HG03439 (cell line): ENCODE data around the gene GFAP.

Source experiments
- ATAC-seq: cut with Tn5 transposase; IDR thresholded peaks from one replicate; pipeline ENCODE4 v1.9.1; 2021; ENCODE audit warnings: mild to moderate bottlenecking, moderate library complexity; ENCODE audit not compliant: unreplicated experiment

The GFAP gene

DNA sequence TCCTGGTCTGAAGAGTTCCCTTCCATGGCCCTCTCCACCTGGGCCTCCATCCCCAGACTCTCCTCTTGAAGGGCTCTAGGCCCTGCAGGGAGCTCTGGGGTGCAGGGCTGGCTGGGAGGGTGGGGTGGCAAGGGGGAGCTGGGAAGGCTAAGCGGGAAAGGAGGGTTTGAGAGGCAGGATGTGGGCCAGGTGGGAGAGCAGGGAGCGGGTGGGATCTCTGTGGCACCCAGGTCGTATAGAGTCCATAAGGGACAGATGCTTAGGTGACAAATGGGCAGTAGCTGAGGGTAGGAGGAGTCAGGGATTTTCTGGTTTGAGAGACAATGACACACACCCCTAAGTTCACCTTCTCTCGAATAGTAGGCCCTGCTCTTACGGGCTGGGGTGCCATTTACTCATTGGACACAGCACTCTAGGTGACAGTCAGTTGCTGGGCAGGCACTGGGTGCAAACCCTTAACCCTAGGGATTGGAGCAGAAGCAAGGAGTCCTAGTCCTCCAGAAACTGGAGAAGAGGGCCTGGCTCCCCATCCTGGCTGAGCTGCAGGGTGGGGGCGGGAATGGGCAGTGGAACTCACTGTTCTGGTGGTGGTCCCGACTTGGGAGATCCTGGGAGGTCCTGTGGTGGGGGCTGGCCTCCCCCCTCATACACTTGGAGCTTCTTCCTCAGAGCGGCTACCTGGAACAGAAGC, 16.9 kb upstream of the GFAP start:
- no peak for ATAC-seq

GRCh38 chr17:44931376-44931775, 16.1 kb upstream of the GFAP start:
- ATAC-seq, result no peak

- ATAC-seq, result no peak
These were observed 15.4 kb upstream of the GFAP start for GRCh38 chr17:44930667-44931066.

DNA sequence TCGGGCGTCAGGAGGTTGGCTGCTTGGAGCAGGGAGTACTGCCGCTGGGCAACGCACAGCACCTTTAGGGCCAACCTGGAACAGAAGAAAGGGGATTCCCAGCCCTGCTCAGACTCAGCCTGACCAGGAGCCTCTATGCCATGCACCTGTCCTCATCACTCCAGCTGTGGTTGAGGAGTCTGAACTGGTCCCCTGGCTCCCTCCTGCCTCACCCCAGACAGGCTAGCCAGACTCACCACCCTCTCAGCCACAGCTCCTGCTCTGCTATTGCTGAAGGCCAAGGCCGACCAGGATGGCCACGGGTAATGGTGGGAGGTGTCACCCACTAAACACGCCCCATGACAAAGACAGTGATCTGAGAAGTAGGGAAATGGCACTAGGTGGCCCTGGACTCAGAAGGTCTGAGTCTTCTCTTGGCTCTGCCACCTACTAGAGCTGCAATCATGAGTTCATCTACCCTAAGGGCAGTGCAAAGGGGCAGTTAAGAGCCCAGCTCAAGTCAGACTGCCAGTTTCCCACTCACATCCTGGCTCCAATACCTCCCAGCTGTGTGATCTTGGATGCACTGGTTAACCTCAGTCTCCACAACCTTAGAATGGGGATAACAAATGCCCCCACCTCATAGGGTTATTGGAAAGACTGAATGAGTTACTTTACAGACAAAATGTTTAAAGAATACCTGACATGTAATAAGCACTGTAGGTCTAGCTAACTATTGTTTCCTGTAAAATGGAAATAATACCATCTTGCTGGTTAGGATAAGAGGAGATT, 13.8 kb upstream of the GFAP start:
- ATAC-seq, result no peak

DNA sequence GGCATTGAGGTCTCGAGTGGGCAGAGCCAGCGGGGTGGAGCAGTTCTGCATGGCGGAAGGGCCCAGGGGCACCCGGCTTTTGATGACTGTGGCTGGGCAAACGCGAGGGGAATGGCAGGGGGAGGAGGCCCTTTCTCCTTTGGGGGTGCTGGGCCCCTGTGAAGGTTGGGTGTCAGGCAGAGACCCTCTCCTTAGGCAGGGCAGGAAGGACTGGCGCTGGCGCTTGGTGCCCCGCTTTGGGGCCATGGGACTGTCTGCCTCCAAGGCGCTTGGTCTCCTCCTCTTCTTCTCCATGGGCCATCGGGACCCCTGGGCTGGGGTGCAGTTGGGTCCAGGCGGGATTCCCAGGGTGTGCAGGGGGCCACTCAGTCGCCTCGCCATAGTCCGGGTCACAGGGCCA, 12.8 kb upstream of the GFAP start:
- no peak for ATAC-seq

- ATAC-seq, result no peak
These were observed 12.4 kb upstream of the GFAP start for GRCh38 chr17:44927696-44928095.

DNA sequence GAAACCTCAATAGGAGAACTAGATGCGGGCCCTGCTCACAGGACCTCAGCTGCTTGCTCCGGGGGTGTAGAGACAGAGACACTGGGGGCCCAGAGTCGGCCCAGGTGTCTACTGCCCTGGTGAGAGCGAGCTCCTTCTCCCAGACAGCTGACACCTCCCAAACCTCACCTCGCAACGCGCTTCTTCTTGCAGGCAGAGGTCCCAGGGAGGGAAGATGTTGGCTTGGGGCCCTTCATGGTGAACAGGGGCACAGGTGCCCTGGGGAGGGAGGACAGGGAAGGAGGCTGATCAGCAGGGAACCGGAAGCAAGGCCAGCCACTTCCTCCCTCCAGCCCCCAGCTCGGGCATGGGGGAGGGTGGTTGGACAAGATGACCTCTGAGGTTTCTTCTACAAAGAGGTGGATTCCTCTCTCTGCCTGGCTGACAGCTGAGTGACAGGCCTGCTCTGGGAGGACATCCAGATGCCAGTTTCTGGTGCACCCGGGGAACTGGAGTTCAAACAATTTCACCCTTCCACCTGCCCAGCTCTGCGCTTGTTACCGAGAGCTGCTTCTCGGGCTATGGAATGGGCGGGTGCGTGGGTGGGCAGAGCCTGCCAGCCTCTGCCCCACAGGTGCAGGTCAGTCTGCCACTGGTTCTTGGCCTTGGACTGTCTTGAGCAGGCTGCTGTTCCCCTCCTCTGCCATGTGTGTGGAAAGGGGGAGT, 11.7 kb upstream of the GFAP start:
- ATAC-seq, result no peak

- ATAC-seq, result no peak
These were observed 10.7 kb upstream of the GFAP start for GRCh38 chr17:44925731-44926697.

DNA sequence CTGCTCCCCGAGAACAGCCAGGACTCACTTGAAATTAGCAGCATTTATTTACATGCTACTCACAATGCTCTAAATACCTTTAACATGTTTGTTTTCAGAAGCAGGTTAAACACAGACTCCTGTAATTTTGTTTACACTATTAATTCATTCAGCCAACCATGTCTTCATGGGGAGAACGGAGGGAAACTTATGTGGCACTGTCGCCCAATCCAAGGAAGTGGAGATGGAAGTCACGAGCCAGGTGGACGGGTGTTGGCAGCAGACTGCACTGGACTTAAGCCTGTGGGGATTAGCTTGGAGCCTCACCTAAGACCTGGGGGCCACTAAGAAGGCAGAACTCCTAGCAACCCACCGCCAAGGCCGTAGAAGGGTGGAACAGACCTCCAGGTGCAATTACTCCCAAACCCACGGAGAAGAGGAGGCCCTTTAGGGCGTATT, 8.8 kb upstream of the GFAP start:
- no peak for ATAC-seq

- no peak for ATAC-seq
These were observed 7.6 kb upstream of the GFAP start for GRCh38 chr17:44922746-44923470.

DNA sequence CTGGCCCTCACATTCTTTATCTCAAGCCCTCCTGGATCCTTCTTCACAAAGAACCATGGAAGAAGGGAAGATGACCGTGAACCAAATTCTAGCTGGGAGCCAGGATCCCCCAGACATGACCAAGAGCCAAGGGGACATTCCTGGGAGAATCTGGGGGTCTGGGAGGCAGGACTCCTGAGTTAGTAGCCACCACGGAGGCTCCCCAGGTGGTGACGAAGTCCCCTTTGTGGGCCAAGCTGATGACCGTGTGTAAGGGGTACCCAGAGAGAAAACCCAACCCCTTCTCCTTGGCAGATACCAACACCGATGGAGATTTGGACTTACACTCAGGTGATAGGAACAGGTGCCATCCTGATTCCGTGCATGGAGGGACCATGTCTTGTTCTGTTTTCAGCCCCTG, 6.8 kb upstream of the GFAP start:
- ATAC-seq, result no peak

- no peak for ATAC-seq
These were observed 6.0 kb upstream of the GFAP start for GRCh38 chr17:44921122-44921882.

DNA sequence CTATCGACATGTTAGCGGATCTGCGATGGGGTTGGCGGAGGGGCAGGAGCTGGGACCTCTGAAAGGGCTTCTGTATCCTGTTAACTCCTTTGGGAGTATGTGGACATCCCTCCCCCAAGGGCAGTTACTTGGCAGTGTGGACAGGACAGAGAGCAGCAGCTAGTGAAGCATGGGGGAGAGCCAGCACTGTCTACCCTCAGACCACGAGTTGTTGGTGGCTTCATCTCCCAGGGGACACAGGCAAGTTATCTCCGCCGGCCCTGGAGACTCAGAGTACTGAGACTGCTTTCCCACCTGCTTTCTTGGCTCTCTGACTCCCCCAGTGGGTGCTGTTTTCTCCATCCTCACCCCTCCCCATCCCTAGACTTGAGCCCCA, 5.3 kb upstream of the GFAP start:
- ATAC-seq, result no peak

GRCh38 chr17:44919885-44920564, 4.7 kb upstream of the GFAP start:
- peak; percentile 74 for ATAC-seq

- ATAC-seq, result no peak
These were observed 4.1 kb upstream of the GFAP start for GRCh38 chr17:44919411-44919810.

DNA sequence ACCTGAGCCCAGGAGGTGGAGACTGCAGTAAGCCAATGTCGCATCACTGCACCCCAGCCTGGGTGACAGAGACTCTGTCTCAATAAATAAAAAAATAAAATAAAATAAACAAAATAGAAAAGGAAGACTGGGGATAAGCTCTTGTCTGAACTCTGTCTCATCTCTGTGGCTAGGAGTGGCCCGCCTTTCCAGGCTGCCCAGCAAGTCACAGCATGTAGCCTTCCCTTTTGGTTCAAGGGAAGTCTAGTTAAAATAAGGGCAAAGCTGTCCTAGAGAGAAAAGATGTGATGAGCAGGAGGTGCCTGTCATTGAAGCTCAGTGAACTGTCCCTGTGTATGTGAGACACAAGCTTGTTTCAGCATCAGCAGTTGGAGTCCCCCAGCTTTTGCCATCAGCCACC, 2.7 kb upstream of the GFAP start:
- no peak for ATAC-seq

- no peak for ATAC-seq
These were observed 2.2 kb upstream of the GFAP start for GRCh38 chr17:44917456-44917855.

DNA sequence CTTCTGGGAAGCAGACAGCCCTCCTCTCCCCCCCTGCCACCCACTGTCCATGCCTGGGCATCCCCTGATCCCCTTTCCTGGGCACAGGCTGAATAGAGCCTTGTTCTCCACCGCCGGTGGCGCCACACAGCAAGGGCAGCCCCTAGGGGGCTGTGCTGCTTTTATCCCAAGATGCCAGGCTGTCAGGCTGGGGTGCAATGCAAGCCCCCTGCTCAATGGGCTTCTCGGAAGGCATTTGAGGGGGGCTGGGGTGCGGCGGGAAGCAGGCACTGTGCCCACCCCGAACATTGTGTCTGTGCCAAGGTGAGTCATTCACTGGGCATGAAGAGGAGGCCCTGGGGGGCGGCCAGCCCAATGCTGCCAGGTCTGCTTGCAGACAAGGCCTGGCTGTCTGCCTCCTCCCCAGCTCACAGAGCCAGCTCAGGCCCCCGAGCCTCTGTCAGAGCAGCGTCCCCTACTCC, 1.5 kb upstream of the GFAP start:
- ATAC-seq, result no peak
